NCI-H748 (cell line): Measurements from ENCODE around the gene OSTF1.

Source experiments
- DNase-seq: peaks from one replicate; lab custom pipeline; 2025; ENCODE audit not compliant: unreplicated experiment; lab: John Stamatoyannopoulos, UW

Gene OSTF1

GRCh38 chr9:75117564-75117963 lies 29.2 kb downstream of the OSTF1 start:
- no peak for DNase-seq

- DNase-seq = no peak
Observed at GRCh38 chr9:75120686-75121085, 32.4 kb downstream of the OSTF1 start.

- DNase-seq = no peak
Observed at GRCh38 chr9:75121914-75122558, 33.7 kb downstream of the OSTF1 start.

- DNase-seq = no peak
Observed at GRCh38 chr9:75123696-75124095, 35.4 kb downstream of the OSTF1 start.

GRCh38 chr9:75128535-75128934 lies 40.2 kb downstream of the OSTF1 start:
- no peak for DNase-seq

- no peak for DNase-seq
Observed at GRCh38 chr9:75130172-75130571, 41.9 kb downstream of the OSTF1 start.

GRCh38 chr9:75130621-75131230 lies 42.4 kb downstream of the OSTF1 start:
- no peak for DNase-seq

GRCh38 chr9:75131700-75132099 lies 43.4 kb downstream of the OSTF1 start:
- DNase-seq = no peak

GRCh38 chr9:75132244-75132643 lies 43.9 kb downstream of the OSTF1 start:
- no peak for DNase-seq

GRCh38 chr9:75133396-75133795 lies 45.1 kb downstream of the OSTF1 start:
- no peak for DNase-seq

GRCh38 chr9:75134495-75134894 lies 46.2 kb downstream of the OSTF1 start:
- DNase-seq = no peak

GRCh38 chr9:75138260-75139040 lies 50.1 kb downstream of the OSTF1 start:
- no peak for DNase-seq

GRCh38 chr9:75139201-75139600 lies 50.9 kb downstream of the OSTF1 start:
- DNase-seq = no peak

- no peak for DNase-seq
Observed at GRCh38 chr9:75140261-75140660, 51.9 kb downstream of the OSTF1 start.

GRCh38 chr9:75142202-75142601 lies 53.9 kb downstream of the OSTF1 start:
- DNase-seq = no peak

- no peak for DNase-seq
Observed at GRCh38 chr9:75146229-75146628, 57.9 kb downstream of the OSTF1 start.

- no peak for DNase-seq
Observed at GRCh38 chr9:75147638-75148037, 59.3 kb downstream of the OSTF1 start.

GRCh38 chr9:75148561-75148960 lies 60.2 kb downstream of the OSTF1 start:
- no peak for DNase-seq

GRCh38 chr9:75149841-75150241 lies 61.5 kb downstream of the OSTF1 start:
- DNase-seq = no peak

- no peak for DNase-seq
Observed at GRCh38 chr9:75150512-75150911, 62.2 kb downstream of the OSTF1 start.

GRCh38 chr9:75152416-75152815 lies 64.1 kb downstream of the OSTF1 start:
- no peak for DNase-seq

- no peak for DNase-seq
Observed at GRCh38 chr9:75156858-75157257, 68.5 kb downstream of the OSTF1 start.
